GM23338 (cell line): ENCODE data around the gene IL4I1. TPM values are rescaled to one million over a fixed set of nuclear protein-coding genes. Genes with fewer than 3 reads are reported as not detected.

ENCODE experiments used
- ATAC-seq: fragments of 200-7000 bp; cut with Tn5 transposase; 3 replicates; pipeline ENCODE4 v1.9.1; 2020
- DNase-seq: peaks from one replicate; pipeline ENCODE4 v3.0.0-alpha.2; 2015; ENCODE audit warnings: low spot score
- H2AFZ ChIP-seq: fragments of 200-600 bp; sonication (generic); 2 replicates; pipeline ENCODE4 v1.8.0; 2016; ENCODE audit warnings: antibody characterized with exemption, mild to moderate bottlenecking, moderate library complexity
- H3F3A ChIP-seq: fragments of 200-600 bp; sonication (generic); replicated peaks from 2 replicates; pipeline ENCODE4 v1.8.0; 2017; ENCODE audit warnings: antibody characterized with exemption, mixed run types, low read depth
- H3K27ac ChIP-seq: fragments of 200-600 bp; sonication (generic); 2 replicates; pipeline ENCODE4 v1.6.1; 2016; ENCODE audit warnings: low read depth
- H3K27me3 ChIP-seq: fragments of 200-600 bp; sonication (generic); 2 replicates; pipeline ENCODE4 v1.8.0; 2016; ENCODE audit warnings: mild to moderate bottlenecking, mixed run types, moderate library complexity; ENCODE audit not compliant: insufficient read depth
- H3K36me3 ChIP-seq: fragments of 200-600 bp; sonication (generic); 2 replicates; pipeline ENCODE4 v1.8.0; 2016; ENCODE audit warnings: mild to moderate bottlenecking; ENCODE audit not compliant: insufficient read depth
- H3K4me1 ChIP-seq: fragments of 200-600 bp; sonication (generic); 2 replicates; pipeline ENCODE4 v1.8.0; 2016; ENCODE audit warnings: mild to moderate bottlenecking, moderate library complexity; ENCODE audit not compliant: insufficient read depth
- H3K4me2 ChIP-seq: fragments of 200-600 bp; sonication (generic); 2 replicates; pipeline ENCODE4 v1.7.1; 2017; ENCODE audit warnings: mixed run types
- H3K4me3 ChIP-seq: fragments of 200-600 bp; sonication (generic); 2 replicates; pipeline ENCODE4 v1.6.1; 2016; ENCODE audit warnings: mixed run types
- H3K79me2 ChIP-seq: fragments of 200-600 bp; sonication (generic); replicated peaks from 2 replicates; pipeline ENCODE4 v1.8.0; 2017; ENCODE audit warnings: mild to moderate bottlenecking; ENCODE audit not compliant: insufficient read depth
- H3K9me2 ChIP-seq: fragments of 200-600 bp; sonication (generic); 2 replicates; pipeline ENCODE4 v1.8.0; 2017; ENCODE audit not compliant: insufficient read depth
- H4K20me1 ChIP-seq: fragments of 200-600 bp; sonication (generic); replicated peaks from 2 replicates; pipeline ENCODE4 v1.8.0; 2017; ENCODE audit warnings: mild to moderate bottlenecking; ENCODE audit not compliant: insufficient read depth
- H3K27ac Mint-ChIP-seq: 2 replicates; pipeline ENCODE4 v1.8.0; 2020; ENCODE audit warnings: inconsistent platforms, mild to moderate bottlenecking, moderate library complexity, mixed read lengths
- H3K27me3 Mint-ChIP-seq: 3 replicates; pipeline ENCODE4 v1.8.0; 2022; ENCODE audit warnings: low read depth, mild to moderate bottlenecking, moderate library complexity, mixed read lengths, inconsistent platforms; ENCODE audit not compliant: insufficient read depth, poor library complexity
- H3K36me3 Mint-ChIP-seq: 3 replicates; pipeline ENCODE4 v1.8.0; 2021; ENCODE audit warnings: low read depth, mild to moderate bottlenecking, inconsistent platforms, moderate library complexity, mixed read lengths
- H3K4me1 Mint-ChIP-seq: 3 replicates; pipeline ENCODE4 v1.8.0; 2020; ENCODE audit warnings: mild to moderate bottlenecking, inconsistent platforms, mixed read lengths
- H3K4me3 Mint-ChIP-seq: 3 replicates; pipeline ENCODE4 v1.8.0; 2021; ENCODE audit warnings: moderate library complexity, mild to moderate bottlenecking, inconsistent platforms, mixed read lengths
- H3K9me3 Mint-ChIP-seq: 3 replicates; pipeline ENCODE4 v1.8.0; 2020; ENCODE audit warnings: moderate library complexity, mild to moderate bottlenecking, inconsistent platforms, mixed read lengths
- CREB1 ChIP-seq: fragments of 250-450 bp; sonication (Bioruptor Pico); IDR thresholded peaks from 2 replicates; pipeline ENCODE4 v1.5.0; 2020; ENCODE audit warnings: low read depth, mild to moderate bottlenecking, moderate library complexity
- EZH2 ChIP-seq: fragments of 200-600 bp; sonication (generic); IDR thresholded peaks from one replicate; pipeline ENCODE4 v1.8.0; 2017; ENCODE audit warnings: antibody characterized with exemption, mild to moderate bottlenecking, low read depth; ENCODE audit not compliant: unreplicated experiment
- EZH2phosphoT487 ChIP-seq: fragments of 200-600 bp; sonication (generic); IDR thresholded peaks from one replicate; pipeline ENCODE4 v1.8.1; 2018; ENCODE audit warnings: antibody characterized with exemption; ENCODE audit not compliant: unreplicated experiment
- JUNB ChIP-seq: IDR thresholded peaks from one replicate; pipeline ENCODE4 v1.6.1; 2016; ENCODE audit warnings: antibody characterized with exemption; ENCODE audit not compliant: unreplicated experiment
- NANOG ChIP-seq: IDR thresholded peaks from 2 replicates; pipeline ENCODE4 v1.6.1; 2016; ENCODE audit warnings: antibody characterized with exemption, borderline replicate concordance
- POLR2AphosphoS5 ChIP-seq: IDR thresholded peaks from 2 replicates; pipeline ENCODE4 v1.6.1; 2016; ENCODE audit warnings: antibody characterized with exemption, low read depth
- STAT1 ChIP-seq: IDR thresholded peaks from one replicate; pipeline ENCODE4 v1.6.1; 2016; ENCODE audit warnings: antibody characterized with exemption; ENCODE audit not compliant: unreplicated experiment
- ZNF114 ChIP-seq: fragments of 250-450 bp; sonication (Bioruptor Pico); IDR thresholded peaks from 2 replicates; pipeline ENCODE4 v1.5.0; 2020; ENCODE audit warnings: mild to moderate bottlenecking, moderate library complexity
- ZNF331 ChIP-seq: fragments of 250-450 bp; sonication (Bioruptor Pico); IDR thresholded peaks from 2 replicates; pipeline ENCODE4 v1.5.0; 2020; ENCODE audit warnings: low read depth, mild to moderate bottlenecking, moderate library complexity
- polyA plus RNA-seq: library from polyadenylated mRNA; unstranded; fragments of >200 nt; fragmentation: Nextera tagmentation; extraction: Ambion mirVana; gene quantifications from 2 replicates; pipeline ENCODE4 v1.2.1, GENCODE V29; 2016
- total RNA-seq: library from RNA; depleted of rRNA; stranded (reverse); fragments of >200 nt; shearing (Covaris generic); gene quantifications from 2 replicates; pipeline ENCODE4 v1.2.3, GENCODE V29; 2014
- TF ChIP-seq, protein P1 (sequence below): fragments of 250-450 bp; sonication (Bioruptor Pico); IDR thresholded peaks from 2 replicates; pipeline ENCODE4 v1.5.0; 2020; ENCODE audit warnings: mild to moderate bottlenecking, moderate library complexity
- TF ChIP-seq, protein P2 (sequence below): IDR thresholded peaks from 2 replicates; pipeline ENCODE4 v1.6.1; 2016; ENCODE audit warnings: antibody characterized with exemption
- TF ChIP-seq, protein P3 (sequence below), 2 experiments: fragments of 200-600 bp in 1 of 2; sonication (generic) in 1 of 2; conservative IDR thresholded peaks; 2 replicates each; pipeline versions ENCODE4 v1.5.1 to v1.6.1; 2016 to 2017; ENCODE audit warnings: antibody characterized with exemption in 2 of 2, low read depth in 2 of 2, mild to moderate bottlenecking in 2 of 2, moderate library complexity in 1 of 2
- TF ChIP-seq, protein P4 (sequence below): IDR thresholded peaks from one replicate; pipeline ENCODE4 v1.6.1; 2018; ENCODE audit warnings: antibody characterized with exemption; ENCODE audit not compliant: unreplicated experiment

Gene IL4I1
- total and polyA plus RNA-seq, 2 experiments from 2014 or later = 0.60 to 0.69 TPM

DNA sequence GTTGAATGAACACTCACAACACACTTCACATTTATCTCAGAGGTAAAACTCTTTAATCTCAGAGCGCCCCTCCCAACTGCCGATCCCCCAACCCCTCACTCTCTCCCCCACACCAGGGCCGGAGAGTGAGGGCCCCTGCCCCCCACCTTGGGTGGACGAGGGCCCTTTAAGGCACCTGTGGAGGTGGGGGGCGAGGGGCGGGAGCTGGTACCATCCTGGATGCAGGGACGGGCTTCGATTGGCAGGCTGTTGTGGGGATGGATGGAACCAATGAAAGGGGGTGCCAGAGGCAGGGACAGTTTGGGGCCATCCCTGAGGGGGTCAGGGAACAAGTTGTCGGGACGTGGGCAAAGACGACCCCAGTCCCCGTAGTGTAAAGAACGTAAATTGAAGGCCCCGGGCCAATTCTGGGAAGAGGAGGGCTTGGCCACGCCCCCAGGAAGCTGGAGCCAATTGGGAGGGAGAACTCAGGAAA, 27.6 kb downstream of the IL4I1 start:
- peaks cover 13% of the 10 kb centered on the region for H4K20me1 ChIP-seq
- Mint-ChIP-seq H3K4me1 (peaks cover 34% of the 10 kb centered on the region), H3K9me3 (peaks cover 7% of the 10 kb centered on the region), H3K4me3 (no peak overlapping the region), H3K27me3 (peaks cover 21% of the 10 kb centered on the region), H3K27ac (no peak overlapping the region), H3K36me3 (peaks cover 32% of the 10 kb centered on the region)
- no peaks in the 10 kb centered on the region for H3K27me3 ChIP-seq
- ATAC-seq = peak; percentile 10
- no peak for TF ChIP-seq ZNF114 (CRISPR knock-in tag)
- no peak for TF ChIP-seq JUNB
- TF ChIP-seq, protein P1, sequence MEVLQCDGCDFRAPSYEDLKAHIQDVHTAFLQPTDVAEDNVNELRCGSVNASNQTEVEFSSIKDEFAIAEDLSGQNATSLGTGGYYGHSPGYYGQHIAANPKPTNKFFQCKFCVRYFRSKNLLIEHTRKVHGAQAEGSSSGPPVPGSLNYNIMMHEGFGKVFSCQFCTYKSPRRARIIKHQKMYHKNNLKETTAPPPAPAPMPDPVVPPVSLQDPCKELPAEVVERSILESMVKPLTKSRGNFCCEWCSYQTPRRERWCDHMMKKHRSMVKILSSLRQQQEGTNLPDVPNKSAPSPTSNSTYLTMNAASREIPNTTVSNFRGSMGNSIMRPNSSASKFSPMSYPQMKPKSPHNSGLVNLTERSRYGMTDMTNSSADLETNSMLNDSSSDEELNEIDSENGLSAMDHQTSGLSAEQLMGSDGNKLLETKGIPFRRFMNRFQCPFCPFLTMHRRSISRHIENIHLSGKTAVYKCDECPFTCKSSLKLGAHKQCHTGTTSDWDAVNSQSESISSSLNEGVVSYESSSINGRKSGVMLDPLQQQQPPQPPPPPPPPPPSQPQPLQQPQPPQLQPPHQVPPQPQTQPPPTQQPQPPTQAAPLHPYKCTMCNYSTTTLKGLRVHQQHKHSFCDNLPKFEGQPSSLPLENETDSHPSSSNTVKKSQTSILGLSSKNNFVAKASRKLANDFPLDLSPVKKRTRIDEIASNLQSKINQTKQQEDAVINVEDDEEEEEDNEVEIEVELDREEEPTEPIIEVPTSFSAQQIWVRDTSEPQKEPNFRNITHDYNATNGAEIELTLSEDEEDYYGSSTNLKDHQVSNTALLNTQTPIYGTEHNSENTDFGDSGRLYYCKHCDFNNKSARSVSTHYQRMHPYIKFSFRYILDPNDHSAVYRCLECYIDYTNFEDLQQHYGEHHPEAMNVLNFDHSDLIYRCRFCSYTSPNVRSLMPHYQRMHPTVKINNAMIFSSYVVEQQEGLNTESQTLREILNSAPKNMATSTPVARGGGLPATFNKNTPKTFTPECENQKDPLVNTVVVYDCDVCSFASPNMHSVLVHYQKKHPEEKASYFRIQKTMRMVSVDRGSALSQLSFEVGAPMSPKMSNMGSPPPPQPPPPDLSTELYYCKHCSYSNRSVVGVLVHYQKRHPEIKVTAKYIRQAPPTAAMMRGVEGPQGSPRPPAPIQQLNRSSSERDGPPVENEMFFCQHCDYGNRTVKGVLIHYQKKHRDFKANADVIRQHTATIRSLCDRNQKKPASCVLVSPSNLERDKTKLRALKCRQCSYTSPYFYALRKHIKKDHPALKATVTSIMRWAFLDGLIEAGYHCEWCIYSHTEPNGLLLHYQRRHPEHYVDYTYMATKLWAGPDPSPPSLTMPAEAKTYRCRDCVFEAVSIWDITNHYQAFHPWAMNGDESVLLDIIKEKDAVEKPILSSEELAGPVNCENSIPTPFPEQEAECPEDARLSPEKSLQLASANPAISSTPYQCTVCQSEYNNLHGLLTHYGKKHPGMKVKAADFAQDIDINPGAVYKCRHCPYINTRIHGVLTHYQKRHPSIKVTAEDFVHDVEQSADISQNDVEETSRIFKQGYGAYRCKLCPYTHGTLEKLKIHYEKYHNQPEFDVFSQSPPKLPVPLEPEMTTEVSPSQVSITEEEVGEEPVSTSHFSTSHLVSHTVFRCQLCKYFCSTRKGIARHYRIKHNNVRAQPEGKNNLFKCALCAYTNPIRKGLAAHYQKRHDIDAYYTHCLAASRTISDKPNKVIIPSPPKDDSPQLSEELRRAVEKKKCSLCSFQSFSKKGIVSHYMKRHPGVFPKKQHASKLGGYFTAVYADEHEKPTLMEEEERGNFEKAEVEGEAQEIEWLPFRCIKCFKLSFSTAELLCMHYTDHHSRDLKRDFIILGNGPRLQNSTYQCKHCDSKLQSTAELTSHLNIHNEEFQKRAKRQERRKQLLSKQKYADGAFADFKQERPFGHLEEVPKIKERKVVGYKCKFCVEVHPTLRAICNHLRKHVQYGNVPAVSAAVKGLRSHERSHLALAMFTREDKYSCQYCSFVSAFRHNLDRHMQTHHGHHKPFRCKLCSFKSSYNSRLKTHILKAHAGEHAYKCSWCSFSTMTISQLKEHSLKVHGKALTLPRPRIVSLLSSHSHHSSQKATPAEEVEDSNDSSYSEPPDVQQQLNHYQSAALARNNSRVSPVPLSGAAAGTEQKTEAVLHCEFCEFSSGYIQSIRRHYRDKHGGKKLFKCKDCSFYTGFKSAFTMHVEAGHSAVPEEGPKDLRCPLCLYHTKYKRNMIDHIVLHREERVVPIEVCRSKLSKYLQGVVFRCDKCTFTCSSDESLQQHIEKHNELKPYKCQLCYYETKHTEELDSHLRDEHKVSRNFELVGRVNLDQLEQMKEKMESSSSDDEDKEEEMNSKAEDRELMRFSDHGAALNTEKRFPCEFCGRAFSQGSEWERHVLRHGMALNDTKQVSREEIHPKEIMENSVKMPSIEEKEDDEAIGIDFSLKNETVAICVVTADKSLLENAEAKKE (CRISPR knock-in tag) = no peak
- TF ChIP-seq STAT1 = no peak
- TF ChIP-seq, protein P2, sequence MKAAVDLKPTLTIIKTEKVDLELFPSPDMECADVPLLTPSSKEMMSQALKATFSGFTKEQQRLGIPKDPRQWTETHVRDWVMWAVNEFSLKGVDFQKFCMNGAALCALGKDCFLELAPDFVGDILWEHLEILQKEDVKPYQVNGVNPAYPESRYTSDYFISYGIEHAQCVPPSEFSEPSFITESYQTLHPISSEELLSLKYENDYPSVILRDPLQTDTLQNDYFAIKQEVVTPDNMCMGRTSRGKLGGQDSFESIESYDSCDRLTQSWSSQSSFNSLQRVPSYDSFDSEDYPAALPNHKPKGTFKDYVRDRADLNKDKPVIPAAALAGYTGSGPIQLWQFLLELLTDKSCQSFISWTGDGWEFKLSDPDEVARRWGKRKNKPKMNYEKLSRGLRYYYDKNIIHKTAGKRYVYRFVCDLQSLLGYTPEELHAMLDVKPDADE = no peak
- TF ChIP-seq POLR2AphosphoS5 = no peak; the same call in 1 of the 2 replicates
- TF ChIP-seq ZNF331 = no peak
- TF ChIP-seq, protein P3, sequence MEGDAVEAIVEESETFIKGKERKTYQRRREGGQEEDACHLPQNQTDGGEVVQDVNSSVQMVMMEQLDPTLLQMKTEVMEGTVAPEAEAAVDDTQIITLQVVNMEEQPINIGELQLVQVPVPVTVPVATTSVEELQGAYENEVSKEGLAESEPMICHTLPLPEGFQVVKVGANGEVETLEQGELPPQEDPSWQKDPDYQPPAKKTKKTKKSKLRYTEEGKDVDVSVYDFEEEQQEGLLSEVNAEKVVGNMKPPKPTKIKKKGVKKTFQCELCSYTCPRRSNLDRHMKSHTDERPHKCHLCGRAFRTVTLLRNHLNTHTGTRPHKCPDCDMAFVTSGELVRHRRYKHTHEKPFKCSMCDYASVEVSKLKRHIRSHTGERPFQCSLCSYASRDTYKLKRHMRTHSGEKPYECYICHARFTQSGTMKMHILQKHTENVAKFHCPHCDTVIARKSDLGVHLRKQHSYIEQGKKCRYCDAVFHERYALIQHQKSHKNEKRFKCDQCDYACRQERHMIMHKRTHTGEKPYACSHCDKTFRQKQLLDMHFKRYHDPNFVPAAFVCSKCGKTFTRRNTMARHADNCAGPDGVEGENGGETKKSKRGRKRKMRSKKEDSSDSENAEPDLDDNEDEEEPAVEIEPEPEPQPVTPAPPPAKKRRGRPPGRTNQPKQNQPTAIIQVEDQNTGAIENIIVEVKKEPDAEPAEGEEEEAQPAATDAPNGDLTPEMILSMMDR (conservative IDR thresholded peaks at IDR 0.05; ENCODE audit: low read depth in 2 of 2) = no peak
- no peak for TF ChIP-seq EZH2
- no peak for TF ChIP-seq NANOG
- no peak for TF ChIP-seq CREB1 (CRISPR knock-in tag)
- TF ChIP-seq, protein P4, sequence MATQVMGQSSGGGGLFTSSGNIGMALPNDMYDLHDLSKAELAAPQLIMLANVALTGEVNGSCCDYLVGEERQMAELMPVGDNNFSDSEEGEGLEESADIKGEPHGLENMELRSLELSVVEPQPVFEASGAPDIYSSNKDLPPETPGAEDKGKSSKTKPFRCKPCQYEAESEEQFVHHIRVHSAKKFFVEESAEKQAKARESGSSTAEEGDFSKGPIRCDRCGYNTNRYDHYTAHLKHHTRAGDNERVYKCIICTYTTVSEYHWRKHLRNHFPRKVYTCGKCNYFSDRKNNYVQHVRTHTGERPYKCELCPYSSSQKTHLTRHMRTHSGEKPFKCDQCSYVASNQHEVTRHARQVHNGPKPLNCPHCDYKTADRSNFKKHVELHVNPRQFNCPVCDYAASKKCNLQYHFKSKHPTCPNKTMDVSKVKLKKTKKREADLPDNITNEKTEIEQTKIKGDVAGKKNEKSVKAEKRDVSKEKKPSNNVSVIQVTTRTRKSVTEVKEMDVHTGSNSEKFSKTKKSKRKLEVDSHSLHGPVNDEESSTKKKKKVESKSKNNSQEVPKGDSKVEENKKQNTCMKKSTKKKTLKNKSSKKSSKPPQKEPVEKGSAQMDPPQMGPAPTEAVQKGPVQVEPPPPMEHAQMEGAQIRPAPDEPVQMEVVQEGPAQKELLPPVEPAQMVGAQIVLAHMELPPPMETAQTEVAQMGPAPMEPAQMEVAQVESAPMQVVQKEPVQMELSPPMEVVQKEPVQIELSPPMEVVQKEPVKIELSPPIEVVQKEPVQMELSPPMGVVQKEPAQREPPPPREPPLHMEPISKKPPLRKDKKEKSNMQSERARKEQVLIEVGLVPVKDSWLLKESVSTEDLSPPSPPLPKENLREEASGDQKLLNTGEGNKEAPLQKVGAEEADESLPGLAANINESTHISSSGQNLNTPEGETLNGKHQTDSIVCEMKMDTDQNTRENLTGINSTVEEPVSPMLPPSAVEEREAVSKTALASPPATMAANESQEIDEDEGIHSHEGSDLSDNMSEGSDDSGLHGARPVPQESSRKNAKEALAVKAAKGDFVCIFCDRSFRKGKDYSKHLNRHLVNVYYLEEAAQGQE = no peak
- no peak for TF ChIP-seq EZH2phosphoT487
- H3K9me2 ChIP-seq = no peaks in the 10 kb centered on the region
- peaks cover 32% of the 10 kb centered on the region for H3F3A ChIP-seq
- peak overlapping the region; percentile 99 for H3K4me3 ChIP-seq
- no peak overlapping the region for H2AFZ ChIP-seq
- H3K36me3 ChIP-seq = peaks cover 8% of the 10 kb centered on the region
- H3K79me2 ChIP-seq = peaks cover 21% of the 10 kb centered on the region
- peak overlapping the region; percentile 93 for H3K4me2 ChIP-seq
- H3K27ac ChIP-seq = peak overlapping the region; percentile 94
- no peak for DNase-seq
- H3K4me1 ChIP-seq = peaks cover 19% of the 10 kb centered on the region
